ENCODE data around the gene ZNF664. TPM values are rescaled to one million over a fixed set of nuclear protein-coding genes. Genes with fewer than 3 reads are reported as not detected.

Gene ZNF664
- polyA plus RNA-seq, 3 donors, result 1.5 to 20.9 (median 2.7) TPM

DNA sequence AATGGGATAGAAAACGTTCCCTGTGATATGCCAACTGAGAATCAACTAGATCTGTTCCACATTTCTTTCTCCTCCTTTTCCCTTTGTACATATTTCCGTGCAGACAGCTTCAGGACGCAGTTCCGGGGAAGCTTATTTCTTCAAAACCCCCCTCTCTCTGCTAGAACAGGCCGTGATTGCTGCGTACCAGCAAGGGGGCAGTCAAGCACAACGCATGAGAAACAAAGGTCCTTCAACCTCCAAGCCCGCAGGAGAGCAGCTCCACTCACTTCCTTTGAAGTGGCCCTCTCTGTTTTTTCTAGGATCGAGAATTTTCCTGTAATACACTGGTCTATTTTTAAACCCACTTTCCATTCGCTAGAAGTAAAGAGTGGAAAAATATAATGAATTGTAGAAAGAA lies 80.8 kb downstream of the ZNF664 start:
- H3K27ac Mint-ChIP-seq, result no peak overlapping the region
- Histone ChIP-seq H3K27me3 (ENCODE audit: control insufficient read depth in 2 of 2, insufficient read depth in 2 of 2, low read length in 2 of 2) (no peaks in the 10 kb centered on the region), H3K36me3 (replicated peaks in 1 of 2; ENCODE audit: control insufficient read depth in 1 of 2, insufficient read depth in 2 of 2, low read length in 2 of 2) (no peaks in the 10 kb centered on the region), H3K4me1 (ENCODE audit: control insufficient read depth in 1 of 2, insufficient read depth in 2 of 2, low read length in 2 of 2) (no peaks in the 10 kb centered on the region), H3K4me2 (replicated peaks; ENCODE audit: extremely low read depth, low read length, poor library complexity, severe bottlenecking) (no peak overlapping the region), H2AFZ (ENCODE audit: insufficient read depth, low read depth, low read length, poor library complexity, severe bottlenecking) (no peak overlapping the region), H4K20me1 (ENCODE audit: insufficient read depth, low read length) (no peaks in the 10 kb centered on the region), H3K9ac (ENCODE audit: insufficient read depth, low read length, poor library complexity, severe bottlenecking) (no peak overlapping the region), H3K4me3 (replicated peaks in 1 of 3; ENCODE audit: low read depth in 2 of 3, low read length in 3 of 3) (no peak overlapping the region), H3K9me3 (replicated peaks in 1 of 2; ENCODE audit: control insufficient read depth in 1 of 2, insufficient read depth in 1 of 2, low read length in 2 of 2) (no peaks in the 10 kb centered on the region), H3K27ac (ENCODE audit: low read depth in 1 of 2, low read length in 2 of 2) (no peak overlapping the region), H3K79me2 (ENCODE audit: insufficient read depth, low read length) (no peaks in the 10 kb centered on the region)
- WGBS (ENCODE audit: insufficient coverage), result 18% methylated on average over 6 of the region's 10 CpGs
- no peaks in the 10 kb centered on the region for H3K36me3 Mint-ChIP-seq
- H3K27me3 Mint-ChIP-seq (ENCODE audit: low read depth in 3 of 3), result peaks cover 0 to 4% (median 0%) of the 10 kb centered on the region in 3 donors
- peaks cover 13% of the 10 kb centered on the region for H3K4me1 Mint-ChIP-seq
- DNase-seq, result peak; percentile 3 to 27 (median 10)
- H3K4me3 Mint-ChIP-seq, result peak overlapping the region in 1 of 2 donors; percentile 43
- TF ChIP-seq, protein P1, sequence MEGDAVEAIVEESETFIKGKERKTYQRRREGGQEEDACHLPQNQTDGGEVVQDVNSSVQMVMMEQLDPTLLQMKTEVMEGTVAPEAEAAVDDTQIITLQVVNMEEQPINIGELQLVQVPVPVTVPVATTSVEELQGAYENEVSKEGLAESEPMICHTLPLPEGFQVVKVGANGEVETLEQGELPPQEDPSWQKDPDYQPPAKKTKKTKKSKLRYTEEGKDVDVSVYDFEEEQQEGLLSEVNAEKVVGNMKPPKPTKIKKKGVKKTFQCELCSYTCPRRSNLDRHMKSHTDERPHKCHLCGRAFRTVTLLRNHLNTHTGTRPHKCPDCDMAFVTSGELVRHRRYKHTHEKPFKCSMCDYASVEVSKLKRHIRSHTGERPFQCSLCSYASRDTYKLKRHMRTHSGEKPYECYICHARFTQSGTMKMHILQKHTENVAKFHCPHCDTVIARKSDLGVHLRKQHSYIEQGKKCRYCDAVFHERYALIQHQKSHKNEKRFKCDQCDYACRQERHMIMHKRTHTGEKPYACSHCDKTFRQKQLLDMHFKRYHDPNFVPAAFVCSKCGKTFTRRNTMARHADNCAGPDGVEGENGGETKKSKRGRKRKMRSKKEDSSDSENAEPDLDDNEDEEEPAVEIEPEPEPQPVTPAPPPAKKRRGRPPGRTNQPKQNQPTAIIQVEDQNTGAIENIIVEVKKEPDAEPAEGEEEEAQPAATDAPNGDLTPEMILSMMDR (IDR thresholded peaks at IDR 0.05), result peak; percentile 61
- intact Hi-C loops (cut with micrococcal nuclease), result loop anchor here in 1 of 2 donors (5.0 kb wide), 1 partner anchor 268 kb away; no protein-coding TSS in a partner anchor
- peaks cover 0 to 8% (median 3%) of the 10 kb centered on the region in 7 donors for H3K9me3 Mint-ChIP-seq

DNA sequence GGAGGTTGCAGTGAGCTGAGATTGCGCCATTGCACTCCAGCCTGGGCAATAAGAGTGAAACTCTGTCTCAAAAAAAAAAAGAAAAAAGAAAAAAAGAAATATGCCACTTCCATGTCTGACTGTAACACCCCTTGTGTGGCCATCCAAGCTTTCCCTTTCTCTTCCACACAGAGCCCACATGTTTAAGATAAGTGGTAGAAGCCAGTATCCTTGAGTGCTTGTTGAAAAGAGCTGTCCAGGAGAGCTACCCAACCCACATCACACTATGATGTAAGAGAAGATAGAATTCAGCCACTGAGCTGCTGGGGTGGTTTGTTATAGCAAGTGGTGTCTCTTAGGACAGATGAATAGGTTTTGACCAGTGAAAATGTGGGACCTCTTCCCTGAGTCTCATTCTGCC lies 82.1 kb downstream of the ZNF664 start:
- Histone ChIP-seq H4K20me1 (ENCODE audit: insufficient read depth, low read length) (no peaks in the 10 kb centered on the region), H3K9ac (ENCODE audit: insufficient read depth, low read length, poor library complexity, severe bottlenecking) (no peak overlapping the region), H3K4me3 (replicated peaks in 1 of 3; ENCODE audit: low read depth in 2 of 3, low read length in 3 of 3) (no peak overlapping the region), H2AFZ (ENCODE audit: insufficient read depth, low read depth, low read length, poor library complexity, severe bottlenecking) (no peak overlapping the region), H3K9me3 (replicated peaks in 1 of 2; ENCODE audit: control insufficient read depth in 1 of 2, insufficient read depth in 1 of 2, low read length in 2 of 2) (no peaks in the 10 kb centered on the region), H3K4me2 (replicated peaks; ENCODE audit: extremely low read depth, low read length, poor library complexity, severe bottlenecking) (no peak overlapping the region), H3K27me3 (ENCODE audit: control insufficient read depth in 2 of 2, insufficient read depth in 2 of 2, low read length in 2 of 2) (no peaks in the 10 kb centered on the region), H3K4me1 (ENCODE audit: control insufficient read depth in 1 of 2, insufficient read depth in 2 of 2, low read length in 2 of 2) (no peaks in the 10 kb centered on the region), H3K27ac (ENCODE audit: low read depth in 1 of 2, low read length in 2 of 2) (no peak overlapping the region), H3K36me3 (replicated peaks in 1 of 2; ENCODE audit: control insufficient read depth in 1 of 2, insufficient read depth in 2 of 2, low read length in 2 of 2) (no peaks in the 10 kb centered on the region), H3K79me2 (ENCODE audit: insufficient read depth, low read length) (no peaks in the 10 kb centered on the region)
- intact Hi-C loops (cut with micrococcal nuclease), result no loop called here
- H3K9me3 Mint-ChIP-seq, result peaks cover 0 to 9% (median 0%) of the 10 kb centered on the region in 7 donors
- WGBS (ENCODE audit: insufficient coverage), result no CpG with 5 or more reads among the region's 1 CpG
- H3K4me3 Mint-ChIP-seq, result no peak overlapping the region
- H3K4me1 Mint-ChIP-seq, result peaks cover 13% of the 10 kb centered on the region
- H3K27ac Mint-ChIP-seq, result no peak overlapping the region
- no peaks in the 10 kb centered on the region for H3K36me3 Mint-ChIP-seq
- peaks cover 0 to 5% (median 0%) of the 10 kb centered on the region in 3 donors for H3K27me3 Mint-ChIP-seq (ENCODE audit: low read depth in 3 of 3)
- DNase-seq, result no peak
- TF ChIP-seq, protein P1 (IDR thresholded peaks at IDR 0.05), result no peak
